CD4-positive, alpha-beta T cell (primary cell): ENCODE results near the gene VEGFB. TPM values are rescaled to one million over a fixed set of nuclear protein-coding genes. Genes with fewer than 3 reads are reported as not detected.

ENCODE experiments used
- ATAC-seq: fragments of 200-7000 bp; cut with Tn5 transposase; one replicate; pipeline ENCODE4 v1.10.0; 2022; ENCODE audit warnings: mild to moderate bottlenecking; ENCODE audit not compliant: poor library complexity
- CTCF ChIA-PET: fragments of 350-600 bp; sonication (Branson Sonifier 250); formaldehyde crosslinking; loops from one replicate; lab custom pipeline; 2021; ENCODE audit warnings: antibody characterized with exemption, inconsistent platforms; lab: Charles Lee
- POLR2A ChIA-PET: fragments of 350-600 bp; sonication (Branson Sonifier 250); formaldehyde crosslinking; loops from one replicate; lab custom pipeline; 2021; ENCODE audit warnings: antibody characterized with exemption, inconsistent platforms; lab: Charles Lee
- DNase-seq, 14 experiments: peaks; one replicate each; pipeline ENCODE4 v3.0.0-alpha.2; 2013 to 2020; ENCODE audit warnings: mixed read lengths in 2 of 14
- H3K27ac ChIP-seq, 2 donors: one replicate each; pipeline versions ENCODE4 v1.5.1 to v1.7.0; 2013; ENCODE audit warnings: low read length in 2 of 2, low read depth in 1 of 2, mild to moderate bottlenecking in 1 of 2
- H3K27me3 ChIP-seq, 2 experiments: 1 replicate in 1 of 2; 2 replicates in 1 of 2; pipeline versions ENCODE4 v1.6.1 to v1.7.0; 2013; ENCODE audit warnings: low read length in 2 of 2, control low read depth in 1 of 2, mild to moderate bottlenecking in 1 of 2, moderate library complexity in 1 of 2; ENCODE audit not compliant: insufficient read depth in 2 of 2, control insufficient read depth in 1 of 2
- H3K36me3 ChIP-seq: one replicate; pipeline ENCODE4 v1.6.1; 2013; ENCODE audit warnings: low read length, control low read depth; ENCODE audit not compliant: insufficient read depth
- H3K4me1 ChIP-seq: one replicate; pipeline ENCODE4 v1.6.1; 2013; ENCODE audit warnings: low read length, control low read depth; ENCODE audit not compliant: insufficient read depth
- H3K4me3 ChIP-seq: one replicate; pipeline ENCODE4 v1.5.1; 2013; ENCODE audit warnings: mild to moderate bottlenecking, low read length, moderate library complexity
- H3K9me3 ChIP-seq, 2 experiments: 1 replicate in 1 of 2; 2 replicates in 1 of 2; pipeline versions ENCODE4 v1.6.1 to v1.7.0; 2013; ENCODE audit warnings: low read length in 2 of 2, mild to moderate bottlenecking in 2 of 2, control low read depth in 1 of 2, moderate library complexity in 1 of 2; ENCODE audit not compliant: control insufficient read depth in 1 of 2, insufficient read depth in 1 of 2
- H3K27ac Mint-ChIP-seq: one replicate; pipeline ENCODE4 v1.8.0; 2020; ENCODE audit warnings: mixed read lengths
- H3K27me3 Mint-ChIP-seq: one replicate; pipeline ENCODE4 v1.8.0; 2021; ENCODE audit warnings: mixed read lengths
- H3K36me3 Mint-ChIP-seq: one replicate; pipeline ENCODE4 v1.8.0; 2021; ENCODE audit warnings: low read depth, mixed read lengths
- H3K4me1 Mint-ChIP-seq: one replicate; pipeline ENCODE4 v1.8.0; 2021; ENCODE audit warnings: low read depth, mixed read lengths
- H3K4me3 Mint-ChIP-seq: one replicate; pipeline ENCODE4 v1.8.0; 2020; ENCODE audit warnings: mild to moderate bottlenecking, mixed read lengths
- H3K9me3 Mint-ChIP-seq: one replicate; pipeline ENCODE4 v1.8.0; 2020; ENCODE audit warnings: mixed read lengths
- intact Hi-C, 2 experiments: fragments of 100-400 bp; cut with DNase I in 1 of 2; cut with micrococcal nuclease in 1 of 2; formaldehyde crosslinking; loops; one replicate each; pipeline versions ENCODE4 v1.15.1 to v1.9.0; 2023 to 2025; cut with DNase I, micrococcal nuclease
- total RNA-seq, 174 experiments: library from RNA in 2 of 174; stranded (reverse) in 2 of 174; gene quantifications; one replicate each; pipeline ENCODE4 v1.2.3 and lab custom pipeline; 2021 to 2026
- TF ChIP-seq, protein P1 (sequence below): fragments of 200-600 bp; IDR thresholded peaks from one replicate; pipeline ENCODE4 v1.8.0; 2022; ENCODE audit warnings: antibody characterized with exemption, mild to moderate bottlenecking

VEGFB gene
- total RNA-seq, 2 experiments from 2014 or later = 39.7 to 48.7 TPM

DNA sequence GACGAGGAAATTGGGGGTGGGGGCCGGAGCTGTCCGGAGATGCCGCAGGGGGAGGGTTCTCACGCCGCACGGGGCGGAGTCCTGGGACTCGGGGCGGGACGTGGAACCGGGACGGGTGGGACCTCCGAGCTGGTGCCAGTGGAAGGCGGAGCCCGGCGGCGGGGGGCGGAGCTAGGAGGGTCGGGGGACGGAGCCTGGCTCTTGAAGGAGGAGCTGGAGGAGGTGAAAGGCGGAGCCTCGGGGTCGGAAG, 6.8 kb downstream of the VEGFB start:
- ChIA-PET POLR2A (interaction anchor here (0.6 to 5.5 kb wide), 21 partner anchors 9 to 1588 kb away, joined by 3 to 69 read pairs (median 5); partner anchors contain the start of genes BAD, CCDC88B, DNAJC4 and FERMT3), CTCF (interaction anchor here (0.9 to 1.9 kb wide), 5 partner anchors 10 to 63 kb away, joined by 4 to 10 read pairs (median 7); partner anchors contain the start of genes NUDT22, PLCB3 and TRPT1)
- Mint-ChIP-seq H3K9me3 (no peaks in the 10 kb centered on the region), H3K4me1 (peaks cover 44% of the 10 kb centered on the region), H3K27ac (peak overlapping the region; percentile 100), H3K27me3 (no peaks in the 10 kb centered on the region), H3K4me3 (peak overlapping the region; percentile 98), H3K36me3 (peaks cover 34% of the 10 kb centered on the region)
- Histone ChIP-seq H3K27me3 (no peaks in the 10 kb centered on the region), H3K9me3 (no peaks in the 10 kb centered on the region), H3K4me3 (peak overlapping the region; percentile 80), H3K36me3 (peaks cover 22% of the 10 kb centered on the region), H3K27ac (peak overlapping the region; percentile 97 to 100), H3K4me1 (peaks cover 59% of the 10 kb centered on the region)
- ATAC-seq (peak; percentile 81), DNase-seq (peak in 7 of 14 experiments; percentile 99 to 100 (median 100))
- TF ChIP-seq, protein P1, sequence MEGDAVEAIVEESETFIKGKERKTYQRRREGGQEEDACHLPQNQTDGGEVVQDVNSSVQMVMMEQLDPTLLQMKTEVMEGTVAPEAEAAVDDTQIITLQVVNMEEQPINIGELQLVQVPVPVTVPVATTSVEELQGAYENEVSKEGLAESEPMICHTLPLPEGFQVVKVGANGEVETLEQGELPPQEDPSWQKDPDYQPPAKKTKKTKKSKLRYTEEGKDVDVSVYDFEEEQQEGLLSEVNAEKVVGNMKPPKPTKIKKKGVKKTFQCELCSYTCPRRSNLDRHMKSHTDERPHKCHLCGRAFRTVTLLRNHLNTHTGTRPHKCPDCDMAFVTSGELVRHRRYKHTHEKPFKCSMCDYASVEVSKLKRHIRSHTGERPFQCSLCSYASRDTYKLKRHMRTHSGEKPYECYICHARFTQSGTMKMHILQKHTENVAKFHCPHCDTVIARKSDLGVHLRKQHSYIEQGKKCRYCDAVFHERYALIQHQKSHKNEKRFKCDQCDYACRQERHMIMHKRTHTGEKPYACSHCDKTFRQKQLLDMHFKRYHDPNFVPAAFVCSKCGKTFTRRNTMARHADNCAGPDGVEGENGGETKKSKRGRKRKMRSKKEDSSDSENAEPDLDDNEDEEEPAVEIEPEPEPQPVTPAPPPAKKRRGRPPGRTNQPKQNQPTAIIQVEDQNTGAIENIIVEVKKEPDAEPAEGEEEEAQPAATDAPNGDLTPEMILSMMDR = no peak
- intact Hi-C loops = loop anchor here (1.0 to 5.0 kb wide), 7 partner anchors 11 to 64 kb away; partner anchors contain the start of genes DNAJC4 (in 2 of the 2), FERMT3 (in 2 of the 2), GPR137 (in 2 of the 2) and BAD (in 1 of the 2)

DNA sequence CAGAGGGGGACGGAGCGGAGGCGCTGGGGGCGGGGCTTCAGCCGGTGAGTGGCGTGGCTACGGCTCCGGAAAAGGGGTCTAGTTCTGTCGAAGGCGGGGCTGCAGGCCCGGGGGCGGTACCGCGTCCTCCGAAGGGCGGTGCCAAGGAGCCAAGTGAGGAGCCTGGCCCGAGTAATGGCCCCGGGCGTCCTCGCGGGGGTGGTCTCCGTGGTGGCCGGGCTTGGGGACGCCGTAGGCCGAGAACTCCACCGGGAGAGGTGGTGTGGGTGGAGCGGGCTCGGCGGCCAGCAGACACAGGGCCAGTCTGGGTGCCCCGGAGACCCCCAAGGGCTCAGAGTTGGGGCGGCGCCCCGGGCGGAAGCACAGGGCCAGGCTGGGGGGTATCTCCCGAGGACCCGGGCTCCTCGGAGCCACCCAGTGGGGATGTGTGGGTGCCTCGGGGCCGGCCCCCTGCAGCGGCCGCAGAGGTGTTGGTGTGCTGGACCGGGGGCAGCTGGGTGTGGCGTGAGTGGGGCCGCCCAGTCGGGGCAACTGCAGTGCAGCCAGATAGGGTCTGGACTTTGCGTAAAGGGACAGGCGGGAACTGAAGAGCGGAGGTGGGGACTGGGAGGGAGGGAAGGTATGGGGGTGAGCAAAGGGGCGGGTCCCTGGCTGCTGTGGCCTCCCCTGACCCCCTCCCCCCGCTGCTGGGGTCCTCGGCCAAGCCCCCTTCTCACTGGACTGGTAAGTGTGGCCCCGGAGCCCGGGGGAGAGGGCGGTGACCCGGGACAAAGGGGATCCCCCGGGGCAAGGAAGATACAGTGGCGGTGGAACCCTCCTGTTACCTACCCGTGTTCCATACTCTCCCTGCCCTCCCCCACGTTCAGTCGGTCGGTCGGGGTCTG, 7.3 kb downstream of the VEGFB start:
- POLR2A ChIA-PET = interaction anchor here (0.6 to 6.2 kb wide), 23 partner anchors 8 to 1589 kb away, joined by 3 to 69 read pairs (median 5); partner anchors contain the start of genes BAD, CCDC88B, DNAJC4 and FERMT3
- no peaks in the 10 kb centered on the region for H3K9me3 ChIP-seq
- peak overlapping the region; percentile 80 for H3K4me3 ChIP-seq
- H3K27me3 ChIP-seq = no peaks in the 10 kb centered on the region
- peaks cover 45% of the 10 kb centered on the region for H3K4me1 Mint-ChIP-seq
- H3K27ac Mint-ChIP-seq = peak overlapping the region; percentile 100
- ATAC-seq = no peak
- peak in 7 of 14 experiments; percentile 99 to 100 (median 100) for DNase-seq
- CTCF ChIA-PET = interaction anchor here (0.9 to 1.9 kb wide), 5 partner anchors 10 to 63 kb away, joined by 4 to 10 read pairs (median 7); partner anchors contain the start of genes NUDT22, PLCB3 and TRPT1
- peaks cover 34% of the 10 kb centered on the region for H3K36me3 Mint-ChIP-seq
- peak overlapping the region; percentile 98 for H3K4me3 Mint-ChIP-seq
- no peaks in the 10 kb centered on the region for H3K27me3 Mint-ChIP-seq
- TF ChIP-seq, protein P1 = no peak
- H3K9me3 Mint-ChIP-seq = no peaks in the 10 kb centered on the region
- intact Hi-C loops = loop anchor here (1.0 to 5.0 kb wide), 7 partner anchors 11 to 63 kb away; partner anchors contain the start of genes DNAJC4 (in 2 of the 2), ESRRA (in 2 of the 2), FERMT3 (in 2 of the 2) and GPR137 (in 2 of the 2)
- H3K36me3 ChIP-seq = peaks cover 22% of the 10 kb centered on the region
- peaks cover 60% of the 10 kb centered on the region for H3K4me1 ChIP-seq
- peak overlapping the region; percentile 97 to 100 for H3K27ac ChIP-seq

DNA sequence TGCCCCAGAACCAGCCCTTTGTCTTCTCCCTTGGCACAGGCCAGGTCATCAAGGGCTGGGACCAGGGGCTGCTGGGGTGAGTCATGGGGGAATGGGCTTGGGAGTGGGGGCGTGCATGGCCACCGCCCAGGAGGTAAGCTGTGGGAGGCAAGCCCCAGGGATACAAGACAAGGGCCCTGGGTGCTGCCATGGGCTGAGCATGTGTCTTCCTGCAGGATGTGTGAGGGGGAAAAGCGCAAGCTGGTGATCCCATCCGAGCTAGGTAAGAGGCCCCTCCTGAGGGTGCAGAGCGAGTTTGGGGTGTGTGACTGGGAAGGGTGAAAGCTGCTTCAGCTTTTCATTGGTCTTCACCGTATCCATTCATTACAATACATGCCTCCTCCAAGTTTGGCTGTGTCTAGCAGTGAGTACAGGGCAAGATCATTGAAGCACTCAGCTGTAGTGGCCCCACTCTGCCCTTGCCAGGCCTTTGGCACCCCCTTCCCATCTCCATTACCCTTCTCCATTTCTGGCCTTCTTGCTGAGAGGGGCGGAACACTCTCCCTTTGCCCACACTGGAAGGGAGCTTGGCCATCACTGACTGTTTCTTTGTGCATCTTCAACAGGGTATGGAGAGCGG, 9.0 kb downstream of the VEGFB start:
- CTCF ChIA-PET = interaction anchor here (1.1 to 3.8 kb wide), 4 partner anchors 8 to 58 kb away, joined by 3 to 12 read pairs (median 7); partner anchors contain the start of gene PLCB3
- peaks cover 62% of the 10 kb centered on the region for H3K4me1 ChIP-seq

More for the DNA sequence above, 9.0 kb downstream of the VEGFB start:
- Histone ChIP-seq H3K4me3 (no peak overlapping the region), H3K27ac (no peak overlapping the region), H3K27me3 (no peaks in the 10 kb centered on the region), H3K9me3 (no peaks in the 10 kb centered on the region), H3K36me3 (peaks cover 10% of the 10 kb centered on the region)
- Mint-ChIP-seq H3K27ac (peak overlapping the region; percentile 100), H3K4me3 (peak overlapping the region; percentile 81), H3K27me3 (no peaks in the 10 kb centered on the region), H3K36me3 (peaks cover 30% of the 10 kb centered on the region), H3K9me3 (no peaks in the 10 kb centered on the region), H3K4me1 (peaks cover 57% of the 10 kb centered on the region)
- no peak for DNase-seq
- intact Hi-C loops = loop anchor here (2.0 to 5.0 kb wide), 2 partner anchors 36 to 61 kb away; partner anchors contain the start of genes FERMT3 (in 2 of the 2) and ESRRA (in 1 of the 2)
- TF ChIP-seq, protein P1 = no peak
- ATAC-seq = no peak
- POLR2A ChIA-PET = interaction anchor here (0.9 to 6.2 kb wide), 7 partner anchors 13 to 74 kb away, joined by 4 to 69 read pairs (median 11); partner anchors contain the start of genes DNAJC4, ESRRA, FERMT3 and PRDX5
